NCI-H128 (cell line): ENCODE results near the gene LIMS3.
"Not testable (repeated sequence)": the region's sequence is repeated elsewhere in the genome, so short reads cannot be mapped to it uniquely, and the experiment has no call there.

Experiments
- DNase-seq: peaks from one replicate; lab custom pipeline; 2025; ENCODE audit not compliant: unreplicated experiment; lab: John Stamatoyannopoulos, UW

The LIMS3 gene, protein sequence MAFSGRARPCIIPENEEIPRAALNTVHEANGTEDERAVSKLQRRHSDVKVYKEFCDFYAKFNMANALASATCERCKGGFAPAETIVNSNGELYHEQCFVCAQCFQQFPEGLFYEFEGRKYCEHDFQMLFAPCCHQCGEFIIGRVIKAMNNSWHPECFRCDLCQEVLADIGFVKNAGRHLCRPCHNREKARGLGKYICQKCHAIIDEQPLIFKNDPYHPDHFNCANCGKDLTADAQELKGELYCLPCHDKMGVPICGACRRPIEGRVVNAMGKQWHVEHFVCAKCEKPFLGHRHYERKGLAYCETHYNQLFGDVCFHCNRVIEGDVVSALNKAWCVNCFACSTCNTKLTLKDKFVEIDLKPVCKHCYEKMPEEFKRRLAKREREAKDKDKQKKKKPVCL

GRCh38 chr2:109898462-109899336, at the start of gene LIMS3:
TSS of gene LIMS3 (plus strand) at chr2:109898688. CDS start at chr2:109898729, 41 bp downstream.
- DNase-seq, result not testable (repeated sequence)

DNA sequence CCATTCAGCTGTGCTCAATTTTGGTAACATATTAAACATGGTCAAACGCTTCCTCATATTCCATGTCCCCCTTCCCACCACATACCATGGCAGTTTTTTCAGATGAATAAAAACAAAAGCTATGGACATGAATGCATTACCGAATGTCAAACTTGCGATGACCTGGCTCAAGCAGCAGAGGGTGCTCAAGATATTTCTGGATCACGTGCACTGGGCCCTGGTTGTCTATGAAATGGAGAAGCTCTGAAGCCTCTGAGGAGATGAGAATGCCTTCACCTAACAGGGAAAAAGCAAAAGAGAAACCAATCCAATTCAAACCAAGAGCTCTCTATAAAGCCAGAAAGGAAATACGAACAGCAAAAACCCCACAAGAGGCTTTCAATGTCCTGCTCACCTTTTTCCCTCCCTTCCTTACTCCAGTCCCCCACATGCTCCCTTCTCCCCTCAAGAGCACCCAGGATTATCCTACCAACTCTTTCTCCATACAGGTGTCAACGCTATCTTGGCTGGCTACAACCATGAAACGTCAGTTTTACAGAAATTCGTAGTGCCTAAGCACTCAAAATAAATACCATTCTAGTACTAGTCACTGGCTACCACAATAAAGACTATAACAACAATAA, 27.2 kb upstream of the LIMS3 start:
- not testable (repeated sequence) for DNase-seq

DNA sequence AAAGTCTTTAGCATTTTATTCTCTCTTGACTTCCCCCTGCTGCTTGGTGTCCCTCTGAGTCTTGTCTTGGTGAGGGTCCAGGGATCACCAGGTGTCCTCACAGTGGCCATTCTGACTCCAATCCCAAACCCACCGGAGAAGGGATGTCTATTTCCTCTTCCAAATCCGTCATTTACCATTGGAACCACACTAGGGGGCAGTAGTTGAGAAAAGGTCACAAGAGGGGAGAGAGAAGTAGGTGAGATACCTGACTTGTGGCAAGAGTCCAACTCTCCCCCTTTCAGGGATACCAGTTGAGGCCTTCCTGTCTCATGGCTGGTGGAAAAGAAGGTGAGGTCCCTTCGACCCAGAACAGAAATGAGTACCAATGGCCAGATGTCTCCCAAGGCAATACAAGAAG, 21.9 kb upstream of the LIMS3 start:
- DNase-seq, result not testable (repeated sequence)

DNA sequence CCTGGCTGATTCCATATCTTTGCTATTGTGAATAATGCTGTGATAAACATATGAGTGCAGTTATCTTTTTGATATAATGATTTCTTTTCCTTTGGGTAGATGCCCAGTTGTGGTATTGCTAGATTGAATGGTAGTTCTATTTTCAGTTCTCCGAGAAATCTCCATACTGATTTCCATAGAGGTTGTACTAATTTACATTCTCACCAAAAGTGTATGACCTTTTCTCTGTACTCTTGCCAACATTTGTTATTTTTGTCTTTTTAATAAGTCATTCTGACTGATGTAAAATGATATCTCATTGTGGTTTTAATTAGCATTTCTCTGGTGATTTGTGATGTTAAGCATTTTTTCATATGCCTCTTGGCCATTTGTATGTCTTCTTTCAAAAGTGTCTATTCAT, 16.4 kb upstream of the LIMS3 start:
- not testable (repeated sequence) for DNase-seq

DNA sequence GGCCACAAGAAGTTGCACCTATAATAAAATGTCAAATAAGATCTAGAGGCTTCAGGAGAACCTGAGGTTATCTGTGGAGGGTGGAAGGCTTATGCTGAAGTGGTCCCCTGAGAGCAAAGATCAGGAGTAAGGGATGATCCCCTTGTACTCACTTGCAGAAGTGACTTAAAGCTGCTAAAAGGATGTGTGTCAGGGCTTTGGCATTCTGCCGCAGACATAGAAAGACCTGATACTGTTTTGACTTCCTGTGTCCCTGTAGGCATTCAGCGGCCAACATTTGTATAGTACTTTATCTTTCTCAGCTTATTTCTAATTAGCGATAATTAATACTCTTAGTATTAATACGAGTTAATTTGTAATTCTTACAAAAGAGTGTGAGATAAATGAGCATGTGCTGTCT, 10.1 kb upstream of the LIMS3 start:
- DNase-seq, result not testable (repeated sequence)

DNA sequence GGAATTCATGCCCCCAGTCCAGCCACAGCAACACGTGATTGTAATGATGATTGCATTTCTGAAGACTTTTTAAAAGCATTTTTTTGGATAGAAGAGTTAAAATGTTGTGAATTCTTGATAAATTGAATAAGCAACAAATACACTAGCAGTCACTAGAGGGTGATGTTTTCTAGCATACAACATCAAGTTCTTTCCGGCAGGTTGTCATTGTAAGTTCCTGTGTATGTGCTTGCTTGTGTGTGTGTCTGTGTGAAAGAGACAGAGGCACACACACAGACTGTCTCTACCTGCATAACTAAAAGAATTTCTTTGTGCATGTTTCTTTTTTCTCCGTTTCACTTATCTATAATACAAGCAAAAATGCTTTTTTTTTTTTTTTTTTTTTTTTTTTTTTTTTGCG, 8.6 kb upstream of the LIMS3 start:
- not testable (repeated sequence) for DNase-seq

DNA sequence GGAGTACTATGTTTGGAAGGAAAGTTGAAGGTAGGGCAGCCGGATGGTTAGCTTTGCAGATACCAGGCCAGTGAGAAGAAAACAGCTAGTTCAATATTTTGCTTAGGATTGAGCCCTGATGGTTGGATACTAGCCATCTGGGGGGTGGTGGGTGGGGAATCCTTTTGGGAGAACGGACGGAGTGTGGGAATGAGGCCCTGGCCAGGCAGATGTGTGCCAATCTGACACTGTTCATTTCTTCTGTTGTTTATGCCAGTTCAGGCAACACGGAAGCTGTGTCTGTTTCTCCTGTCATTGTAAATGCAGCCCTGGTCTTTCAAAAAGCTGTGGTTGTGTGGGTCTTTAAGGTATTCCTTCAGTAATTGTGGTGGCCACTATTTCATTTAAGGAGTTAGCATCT, 7.5 kb upstream of the LIMS3 start:
- DNase-seq, result not testable (repeated sequence)

GRCh38 chr2:109893736-109894135, 4.8 kb upstream of the LIMS3 start:
- DNase-seq, result not testable (repeated sequence)

GRCh38 chr2:109894141-109894540, 4.3 kb upstream of the LIMS3 start:
- DNase-seq, result not testable (repeated sequence)

DNA sequence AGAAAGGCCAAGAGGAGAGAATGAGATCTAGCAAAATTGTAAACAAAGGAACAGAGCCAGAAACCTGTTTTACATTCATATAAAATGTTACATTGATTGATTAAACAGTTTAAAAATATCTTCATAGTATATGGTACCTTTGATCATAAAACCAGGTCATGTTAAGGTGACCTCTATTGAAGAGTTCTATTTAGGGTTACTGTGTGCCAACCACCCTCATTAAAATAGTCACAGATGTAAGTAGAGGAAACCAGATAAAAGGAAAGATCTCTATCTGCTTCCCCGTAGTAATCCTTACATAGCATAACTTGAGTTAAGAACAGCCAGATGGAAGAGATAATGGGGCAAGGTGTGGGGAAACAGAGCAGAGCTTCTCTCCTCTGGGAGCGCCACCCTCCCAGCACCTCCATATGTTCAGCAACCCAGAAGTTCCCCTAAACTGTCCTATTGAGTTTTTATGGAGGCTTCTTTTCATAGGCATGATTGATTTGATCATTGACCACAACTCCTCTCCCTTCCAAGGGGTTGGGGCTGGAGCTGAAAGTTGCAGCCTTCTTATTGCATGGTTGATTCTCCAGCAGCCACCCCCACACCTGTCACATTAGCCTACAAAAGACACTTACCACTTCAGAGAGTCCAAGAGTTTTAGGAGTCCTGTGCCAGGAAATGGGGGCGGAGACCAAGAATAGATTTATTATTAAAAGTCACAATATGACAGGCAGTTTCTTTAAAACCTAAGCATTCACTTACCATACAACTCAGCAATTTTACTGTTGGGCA, 3.2 kb upstream of the LIMS3 start:
- DNase-seq, result not testable (repeated sequence)

DNA sequence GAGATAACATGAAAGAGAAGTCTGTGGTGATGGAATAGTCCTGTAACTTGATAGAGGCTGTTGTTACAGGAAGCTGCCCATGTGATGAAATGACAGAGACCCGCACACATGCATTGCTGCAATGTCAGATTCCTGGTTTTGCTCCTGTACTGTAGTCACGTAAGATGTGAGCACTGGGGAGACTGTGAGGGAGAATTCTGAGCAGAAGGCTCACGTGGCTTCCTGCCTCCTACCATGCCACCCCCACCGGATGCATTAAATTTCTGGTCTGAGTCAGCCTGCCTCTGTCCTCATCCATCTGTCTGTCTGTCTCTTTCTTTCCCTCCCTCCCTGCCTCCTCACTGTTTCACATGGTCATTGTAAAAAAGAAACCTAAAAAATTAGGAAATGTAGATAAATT, 2.3 kb upstream of the LIMS3 start:
- not testable (repeated sequence) for DNase-seq

GRCh38 chr2:109897769-109898461, 573 bp upstream of the LIMS3 start:
- DNase-seq, result not testable (repeated sequence)

DNA sequence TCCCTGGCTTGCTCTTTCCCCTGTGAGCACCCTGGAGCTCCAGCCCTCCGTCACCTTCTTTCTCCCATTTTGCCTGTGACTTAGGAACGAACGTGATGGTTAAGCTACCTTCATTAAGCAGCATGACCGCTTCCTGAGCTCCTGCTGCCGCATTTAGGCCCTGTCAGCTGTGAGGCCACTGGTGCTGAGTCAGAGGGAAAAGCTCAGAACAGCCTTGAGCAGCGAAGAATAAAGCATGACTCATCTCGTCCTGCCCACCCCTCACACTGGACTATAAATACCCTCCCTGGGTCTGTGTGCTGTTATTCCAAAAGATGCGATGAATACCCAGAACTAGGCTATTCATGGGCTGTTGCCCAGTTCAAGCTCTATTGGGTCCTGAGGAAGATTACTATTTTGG, 7.3 kb downstream of the LIMS3 start:
- DNase-seq, result not testable (repeated sequence)

- not testable (repeated sequence) for DNase-seq
Observed at GRCh38 chr2:109908626-109909025, 10.1 kb downstream of the LIMS3 start.

- DNase-seq, result not testable (repeated sequence)
Observed at GRCh38 chr2:109910789-109911188, 12.3 kb downstream of the LIMS3 start.

DNA sequence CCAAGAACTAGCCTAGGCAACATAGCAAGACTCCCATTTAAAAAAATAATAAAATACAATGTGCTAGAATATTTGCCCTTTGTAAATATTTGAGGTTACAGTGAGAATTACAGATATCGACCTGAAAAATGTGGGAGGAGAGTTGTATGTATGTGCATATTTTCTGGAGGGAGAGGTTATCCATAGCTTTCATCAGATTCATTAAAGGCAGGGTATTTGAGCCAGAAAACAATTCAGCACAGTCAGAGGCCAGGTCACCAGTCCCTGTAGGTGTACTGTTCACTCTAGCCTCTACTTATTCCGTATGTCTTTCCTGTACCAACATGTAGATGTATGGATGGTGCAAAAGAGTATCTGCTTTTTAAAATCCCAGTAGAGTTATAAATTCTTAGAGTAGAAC, 15.4 kb downstream of the LIMS3 start:
- not testable (repeated sequence) for DNase-seq

- DNase-seq, result not testable (repeated sequence)
Observed at GRCh38 chr2:109914552-109914951, 16.1 kb downstream of the LIMS3 start.

GRCh38 chr2:109915830-109916229, 17.3 kb downstream of the LIMS3 start:
- not testable (repeated sequence) for DNase-seq

DNA sequence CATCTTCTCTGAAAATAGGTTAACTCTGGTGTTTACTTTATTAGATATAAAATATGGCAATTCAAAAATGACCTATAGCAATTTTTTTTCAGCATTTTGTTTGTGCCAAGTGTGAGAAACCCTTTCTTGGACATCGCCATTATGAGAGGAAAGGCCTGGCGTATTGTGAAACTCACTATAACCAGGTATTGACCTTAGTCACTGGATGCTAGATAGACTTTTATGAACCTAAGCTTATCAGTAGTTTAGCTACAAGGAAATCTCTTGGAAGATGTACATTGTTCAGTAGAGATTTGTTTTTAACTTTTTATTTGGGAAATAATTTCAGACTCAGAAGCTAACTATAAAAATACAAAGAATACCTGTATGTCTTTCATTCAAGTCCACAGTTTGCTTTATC, 21.7 kb downstream of the LIMS3 start:
- not testable (repeated sequence) for DNase-seq
